OCI-LY3 (cell line): ENCODE results near the gene ARHGAP26.

Experiments used
- CTCF ChIP-seq: fragments of 200-600, 300-600 bp; sonication (generic); IDR thresholded peaks from 2 replicates; pipeline ENCODE4 v1.5.1; 2014; ENCODE audit warnings: antibody characterized with exemption, low read length, low read depth
- EZH2phosphoT487 ChIP-seq: fragments of 200-600 bp; shearing (Covaris generic); IDR thresholded peaks from 2 replicates; pipeline ENCODE4 v1.6.1; 2018; ENCODE audit warnings: antibody characterized with exemption, mixed run types, low read depth

- TF ChIP-seq CTCF (no peak), EZH2phosphoT487 (no peak)
Observed at GRCh38 chr5:143078971-143079370, 308.8 kb downstream of the ARHGAP26 start.
